Adipocyte (in vitro differentiated cells): ENCODE measurements around the gene GPX2.
A peak's percentile ranks its signal among the peaks of the same experiment; 100 is the strongest.

Experiments used
- DNase-seq: peaks from one replicate; pipeline ENCODE4 v3.0.0-alpha.2; 2015; ENCODE audit warnings: low read depth
- H3K27me3 ChIP-seq: replicated peaks from 2 replicates; pipeline ENCODE4 v1.7.0; 2013; ENCODE audit warnings: mild to moderate bottlenecking, low read length, moderate library complexity; ENCODE audit not compliant: control insufficient read depth, insufficient read depth
- H3K36me3 ChIP-seq: 2 replicates; pipeline ENCODE4 v1.7.0; 2013; ENCODE audit warnings: low read length, mild to moderate bottlenecking, moderate library complexity; ENCODE audit not compliant: control insufficient read depth, insufficient read depth, severe bottlenecking
- H3K4me1 ChIP-seq: 2 replicates; pipeline ENCODE4 v1.7.0; 2013; ENCODE audit warnings: mild to moderate bottlenecking, low read length, moderate library complexity; ENCODE audit not compliant: control insufficient read depth, insufficient read depth
- H3K4me3 ChIP-seq: 2 replicates; pipeline ENCODE4 v1.7.0; 2013; ENCODE audit warnings: mild to moderate bottlenecking, low read length, moderate library complexity
- H3K9ac ChIP-seq: 2 replicates; pipeline ENCODE4 v1.7.0; 2013; ENCODE audit warnings: mild to moderate bottlenecking, low read length, moderate library complexity
- H3K9me3 ChIP-seq: 2 replicates; pipeline ENCODE4 v1.7.0; 2013; ENCODE audit warnings: mild to moderate bottlenecking, low read length, moderate library complexity; ENCODE audit not compliant: control insufficient read depth

Gene GPX2

DNA sequence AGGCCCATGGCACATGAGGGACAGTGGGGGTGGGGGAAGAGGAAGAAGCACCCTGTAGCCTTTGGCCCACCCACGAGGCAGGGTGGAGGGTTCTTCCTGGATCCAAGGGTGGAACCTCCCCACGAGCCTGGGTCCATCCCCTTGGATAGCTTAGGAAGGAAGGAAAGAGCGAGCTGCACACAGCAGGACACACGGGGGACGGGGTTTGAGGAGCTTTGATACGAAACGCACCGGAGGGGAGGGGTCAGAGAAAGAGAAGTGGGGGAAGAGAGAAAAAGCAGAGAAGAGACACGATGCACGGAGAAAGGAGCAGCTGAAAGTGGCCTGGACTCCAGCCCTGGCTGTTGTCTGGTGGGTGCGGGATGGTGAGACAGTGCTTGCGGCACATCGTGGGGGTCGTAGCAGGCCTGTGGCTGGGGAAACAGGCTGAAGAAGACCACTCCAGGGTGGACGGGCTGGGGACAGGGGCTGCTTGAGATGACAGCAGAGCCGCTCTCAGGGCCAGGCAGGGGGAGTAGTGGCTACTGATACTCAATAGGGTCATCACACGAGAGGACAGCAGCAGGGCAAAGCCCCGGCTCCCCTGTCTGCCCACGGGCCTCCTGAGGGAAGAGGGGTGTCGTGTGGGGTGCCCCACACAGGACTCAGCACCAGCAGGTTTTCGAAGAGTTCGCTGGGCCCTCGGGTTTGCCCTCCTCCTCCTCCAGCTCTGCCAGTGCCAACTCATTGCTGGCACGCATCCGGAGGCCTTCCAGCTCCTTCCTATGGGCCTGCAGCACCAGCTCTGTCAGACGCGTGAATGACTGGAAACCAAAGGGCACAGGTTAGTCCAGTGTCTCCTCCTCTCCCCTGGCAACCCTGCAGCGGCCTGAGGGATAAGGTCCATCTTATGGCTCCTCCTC, 5.4 kb upstream of the GPX2 start:
- no peaks in the 10 kb centered on the region for H3K27me3 ChIP-seq
- H3K4me3 ChIP-seq = no peak overlapping the region
- H3K36me3 ChIP-seq = peaks cover 14% of the 10 kb centered on the region
- no peak overlapping the region for H3K9ac ChIP-seq
- H3K4me1 ChIP-seq = no peaks in the 10 kb centered on the region
- no peak for DNase-seq
- no peaks in the 10 kb centered on the region for H3K9me3 ChIP-seq

DNA sequence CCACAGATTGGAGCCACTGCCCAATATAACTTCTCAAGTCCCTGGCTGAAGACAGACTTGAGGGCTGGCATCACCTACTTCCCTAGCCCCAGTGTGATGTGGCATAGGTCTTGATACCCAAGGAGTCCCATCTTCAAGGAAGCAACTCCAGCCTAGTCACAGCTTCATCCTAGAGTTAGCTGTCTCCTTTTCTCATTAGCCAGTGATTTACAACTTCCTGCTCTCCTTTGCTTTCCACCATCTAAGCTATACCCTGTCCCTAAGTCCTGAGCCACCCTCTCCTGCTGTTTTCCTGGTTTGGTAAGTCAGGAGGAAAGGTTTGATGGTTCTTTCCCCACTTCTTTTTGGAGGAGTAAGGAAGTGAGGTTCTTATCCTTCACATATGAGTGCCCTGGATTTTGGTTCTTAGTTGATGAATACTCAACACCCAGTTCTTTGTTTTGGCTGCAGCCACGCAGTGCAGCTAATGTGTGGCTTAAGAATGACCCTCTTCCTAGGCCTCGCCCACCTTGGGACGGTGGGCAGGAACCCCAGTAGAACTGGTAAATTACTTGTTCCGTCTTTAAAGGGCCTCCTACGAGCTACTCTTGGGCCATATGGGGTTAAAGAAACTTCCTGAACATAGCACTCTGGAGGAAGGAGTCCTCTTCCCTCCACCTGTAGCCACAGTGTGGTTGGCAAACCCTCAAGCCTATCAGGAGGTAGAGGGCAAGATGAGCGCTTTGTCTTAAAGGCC, 3.9 kb upstream of the GPX2 start:
- Histone ChIP-seq H3K9me3 (no peaks in the 10 kb centered on the region), H3K36me3 (peaks cover 23% of the 10 kb centered on the region), H3K4me1 (no peaks in the 10 kb centered on the region), H3K27me3 (no peaks in the 10 kb centered on the region), H3K4me3 (no peak overlapping the region), H3K9ac (no peak overlapping the region)
- DNase-seq = no peak

DNA sequence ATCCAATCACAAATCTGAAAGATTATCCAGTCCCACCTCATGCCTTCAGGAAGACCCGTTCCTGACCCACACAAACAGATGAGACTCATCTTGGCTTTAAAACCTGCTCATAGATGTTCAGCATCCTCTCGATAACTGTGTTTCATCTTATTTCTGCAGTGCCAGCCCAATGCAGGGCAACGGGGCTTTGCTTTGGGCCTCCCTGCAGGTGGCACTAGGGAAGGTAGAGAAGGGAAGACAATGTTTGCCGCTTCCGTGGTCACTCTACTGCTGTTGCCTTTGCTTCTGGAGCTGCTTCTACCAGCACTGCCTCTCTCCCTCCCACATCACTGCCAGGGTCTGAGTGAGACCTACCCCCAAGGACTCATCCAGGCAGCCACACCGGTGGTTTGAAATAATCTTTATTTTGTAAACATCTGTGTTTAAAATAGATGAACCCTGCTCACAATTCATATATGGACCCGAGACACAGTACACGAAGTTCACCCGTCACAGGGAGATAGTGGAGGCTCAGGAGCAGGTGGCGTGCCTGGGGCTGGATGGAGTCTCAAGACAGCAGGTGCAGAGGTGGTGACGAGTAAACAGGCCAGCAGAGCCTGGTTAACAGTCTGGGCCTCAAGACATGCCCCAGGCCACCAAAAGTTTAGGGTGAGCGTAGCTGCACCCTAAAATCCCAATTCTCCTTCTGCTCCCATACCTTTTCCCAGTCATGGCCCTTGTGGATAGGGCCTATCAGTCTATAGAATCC, 3.1 kb upstream of the GPX2 start:
- H3K4me3 ChIP-seq = no peak overlapping the region
- H3K36me3 ChIP-seq = peaks cover 23% of the 10 kb centered on the region
- H3K9me3 ChIP-seq = no peaks in the 10 kb centered on the region
- no peak for DNase-seq
- no peaks in the 10 kb centered on the region for H3K27me3 ChIP-seq
- H3K4me1 ChIP-seq = no peaks in the 10 kb centered on the region
- no peak overlapping the region for H3K9ac ChIP-seq

DNA sequence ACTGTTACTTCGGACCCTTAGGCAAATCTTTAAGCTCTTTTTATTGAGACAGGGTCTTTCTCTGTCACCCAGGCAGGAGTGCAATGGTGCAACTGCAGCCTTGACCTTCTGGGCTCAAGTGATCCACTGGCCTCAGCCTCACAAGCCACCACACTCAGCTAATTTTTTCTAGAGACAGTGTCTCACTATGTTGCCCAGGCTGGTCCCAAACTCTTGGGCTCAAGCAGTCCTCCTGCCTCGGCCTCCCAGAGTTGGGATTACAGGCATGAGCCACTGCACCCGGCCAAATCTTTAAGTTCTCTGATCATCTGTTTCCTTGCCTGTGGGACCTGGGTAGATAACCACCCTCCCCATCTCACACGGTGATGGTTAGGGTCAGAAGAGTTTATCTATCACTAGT, 2.3 kb upstream of the GPX2 start:
- no peak for DNase-seq
- no peak overlapping the region for H3K9ac ChIP-seq
- peaks cover 28% of the 10 kb centered on the region for H3K36me3 ChIP-seq
- H3K9me3 ChIP-seq = no peaks in the 10 kb centered on the region
- no peak overlapping the region for H3K4me3 ChIP-seq
- H3K27me3 ChIP-seq = no peaks in the 10 kb centered on the region
- no peaks in the 10 kb centered on the region for H3K4me1 ChIP-seq

DNA sequence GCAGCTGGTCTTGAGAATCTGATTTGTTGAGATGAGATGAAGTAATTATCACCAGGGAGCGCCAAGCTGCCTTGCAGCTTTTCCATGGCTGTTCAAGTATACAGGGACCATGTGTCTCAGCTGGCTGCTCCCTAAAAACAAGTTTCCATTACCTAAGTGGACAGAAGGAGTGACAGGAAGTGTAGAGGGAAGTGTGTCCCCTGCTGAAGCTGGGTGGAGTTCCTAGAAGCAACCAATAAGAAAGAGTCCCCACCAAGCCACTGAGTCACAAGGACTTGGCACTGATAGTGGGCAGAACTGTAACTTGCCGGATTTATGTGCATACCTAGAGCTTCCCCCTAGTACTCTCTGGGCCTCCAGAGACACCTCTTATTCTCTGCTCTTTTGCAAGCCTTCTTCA, 1.5 kb upstream of the GPX2 start:
- H3K9me3 ChIP-seq = no peaks in the 10 kb centered on the region
- peaks cover 28% of the 10 kb centered on the region for H3K36me3 ChIP-seq
- H3K9ac ChIP-seq = no peak overlapping the region
- no peak overlapping the region for H3K4me3 ChIP-seq
- no peaks in the 10 kb centered on the region for H3K4me1 ChIP-seq
- H3K27me3 ChIP-seq = no peaks in the 10 kb centered on the region
- no peak for DNase-seq

DNA sequence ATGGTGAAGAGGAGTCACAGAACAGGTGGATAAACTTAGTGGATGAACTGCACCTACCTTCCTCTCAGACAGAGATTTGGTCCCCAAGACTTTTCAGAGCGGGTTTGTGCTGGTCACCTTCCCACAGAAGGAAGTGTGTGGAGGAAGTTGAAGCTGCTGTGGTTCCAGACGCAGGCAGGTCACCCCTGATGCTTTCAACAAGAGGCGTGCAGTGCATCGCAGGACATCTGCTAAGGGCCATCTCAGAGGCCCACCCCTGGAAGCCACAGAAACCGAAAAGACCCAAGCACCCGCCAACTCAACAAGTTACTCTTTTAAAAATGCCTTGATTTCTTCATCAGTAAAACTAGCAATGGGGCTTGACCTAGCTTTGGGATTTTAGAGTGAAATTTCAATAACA, 1.0 kb upstream of the GPX2 start:
- H3K27me3 ChIP-seq = no peaks in the 10 kb centered on the region
- no peak overlapping the region for H3K9ac ChIP-seq
- H3K4me3 ChIP-seq = no peak overlapping the region
- peaks cover 33% of the 10 kb centered on the region for H3K36me3 ChIP-seq
- no peaks in the 10 kb centered on the region for H3K4me1 ChIP-seq
- DNase-seq = no peak
- no peaks in the 10 kb centered on the region for H3K9me3 ChIP-seq

DNA sequence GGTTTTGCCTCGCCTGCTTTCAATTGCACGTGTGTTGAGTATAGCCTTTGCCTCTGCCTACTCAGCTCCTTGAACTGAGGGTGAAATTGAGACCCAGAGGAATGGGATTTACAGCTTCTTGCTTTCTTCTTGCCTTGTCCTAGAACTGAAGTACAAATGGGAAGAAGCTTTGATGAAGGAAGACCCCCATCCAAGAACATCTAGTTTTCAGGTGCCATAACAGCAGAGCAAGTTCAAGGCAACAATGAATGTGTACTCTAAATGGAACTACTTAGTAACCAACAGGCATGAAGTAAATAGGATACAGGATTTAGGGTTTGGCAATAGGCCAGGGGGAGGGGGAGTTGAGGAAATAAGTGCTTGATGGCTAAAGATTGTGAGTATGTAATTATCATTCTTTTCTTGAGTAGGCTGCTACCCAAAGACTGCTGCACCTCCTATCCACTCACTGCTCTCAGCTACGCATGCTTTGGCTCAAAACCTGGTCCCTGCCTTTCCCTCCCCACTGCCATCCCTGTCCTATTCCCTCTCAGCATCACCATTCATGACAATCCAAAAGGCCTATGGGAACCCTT, 2.1 kb downstream of the GPX2 start:
- Histone ChIP-seq H3K4me3 (no peak overlapping the region), H3K27me3 (no peaks in the 10 kb centered on the region), H3K9ac (no peak overlapping the region), H3K36me3 (peaks cover 33% of the 10 kb centered on the region), H3K4me1 (peaks cover 12% of the 10 kb centered on the region), H3K9me3 (no peaks in the 10 kb centered on the region)
- DNase-seq = no peak

DNA sequence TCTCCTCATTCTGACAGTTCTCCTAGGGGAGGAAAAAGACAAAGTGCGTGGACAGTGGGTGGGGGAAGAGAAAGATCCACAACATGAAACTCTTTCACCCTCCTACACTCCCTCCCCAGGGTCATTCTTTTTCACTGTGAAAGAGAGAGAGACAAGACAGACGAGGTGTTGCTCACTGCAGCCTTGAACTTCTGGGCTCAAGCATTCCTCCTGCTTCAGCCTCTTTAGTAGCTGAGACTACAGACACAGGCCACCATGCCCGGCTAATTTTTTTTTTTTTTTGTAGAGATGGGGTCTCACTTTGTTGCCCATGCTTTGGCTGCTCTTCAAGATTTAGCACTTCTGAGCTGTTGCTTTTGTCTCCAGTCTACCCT, 2.7 kb downstream of the GPX2 start:
- Histone ChIP-seq H3K36me3 (peaks cover 32% of the 10 kb centered on the region), H3K4me3 (no peak overlapping the region), H3K9ac (no peak overlapping the region), H3K4me1 (peaks cover 14% of the 10 kb centered on the region), H3K27me3 (no peaks in the 10 kb centered on the region), H3K9me3 (no peaks in the 10 kb centered on the region)
- no peak for DNase-seq

DNA sequence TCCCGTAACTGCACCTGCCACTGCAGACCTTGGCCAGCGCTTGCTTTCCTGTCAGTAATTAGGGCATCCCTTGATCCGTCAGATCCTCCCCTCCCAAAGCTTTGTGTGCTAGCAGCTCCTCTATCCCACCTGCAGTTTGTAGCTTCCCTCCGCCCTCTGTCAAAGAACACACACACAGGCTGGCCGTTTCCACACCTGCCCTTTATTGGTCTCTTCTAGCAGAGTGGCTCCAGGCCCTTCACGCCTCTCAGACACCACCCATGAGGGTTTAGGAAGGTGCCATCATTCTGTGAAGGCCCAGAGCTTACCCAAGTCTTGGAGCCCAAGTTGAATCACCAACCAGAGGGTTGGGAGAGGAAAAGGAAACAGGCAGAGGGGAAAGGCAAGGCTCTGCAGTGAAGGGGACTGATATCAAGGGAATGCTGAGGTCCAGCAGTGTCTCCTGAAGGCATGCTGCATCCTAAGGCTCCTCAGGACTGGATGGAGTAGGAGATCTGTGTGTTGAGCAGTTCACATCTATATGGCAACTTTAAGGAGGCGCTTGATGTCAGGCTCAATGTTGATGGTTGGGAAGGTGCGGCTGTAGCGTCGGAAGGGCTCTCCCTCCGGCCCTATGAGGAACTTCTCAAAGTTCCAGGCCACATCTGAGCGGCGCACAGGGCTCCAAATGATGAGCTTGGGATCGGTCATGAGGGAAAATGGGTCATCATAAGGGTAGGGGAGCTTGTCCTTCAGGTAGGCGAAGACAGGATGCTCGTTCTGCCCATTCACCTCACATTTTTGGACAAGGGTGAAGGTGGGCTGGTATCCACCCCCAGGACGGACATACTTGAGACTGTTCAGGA, 3.4 kb downstream of the GPX2 start:
- Histone ChIP-seq H3K9ac (no peak overlapping the region), H3K27me3 (no peaks in the 10 kb centered on the region), H3K9me3 (no peaks in the 10 kb centered on the region), H3K36me3 (peaks cover 33% of the 10 kb centered on the region), H3K4me3 (no peak overlapping the region), H3K4me1 (peaks cover 20% of the 10 kb centered on the region)
- no peak for DNase-seq

DNA sequence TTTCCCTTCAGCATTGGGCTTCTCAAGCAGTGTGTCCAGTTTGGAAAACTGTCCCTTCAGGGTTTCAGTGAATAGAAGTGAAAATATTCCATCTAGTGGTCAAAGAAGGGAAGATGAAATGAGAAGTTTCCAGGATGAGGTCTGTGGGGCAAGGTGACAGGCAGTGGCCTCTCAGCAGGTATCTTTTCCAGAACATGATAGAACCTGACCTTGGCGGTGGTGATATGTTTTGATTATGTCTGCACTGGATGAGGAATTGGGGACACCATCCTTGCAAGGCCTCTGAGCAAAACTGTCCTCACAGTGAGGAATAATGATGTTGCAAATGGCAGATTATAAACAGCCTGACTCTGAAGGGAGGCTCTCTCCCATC, 4.7 kb downstream of the GPX2 start:
- H3K4me3 ChIP-seq = no peak overlapping the region
- peaks cover 32% of the 10 kb centered on the region for H3K4me1 ChIP-seq
- peak; percentile 44 for DNase-seq
- no peaks in the 10 kb centered on the region for H3K27me3 ChIP-seq
- no peak overlapping the region for H3K9ac ChIP-seq
- no peaks in the 10 kb centered on the region for H3K9me3 ChIP-seq
- H3K36me3 ChIP-seq = peaks cover 35% of the 10 kb centered on the region
